Memory B cell (primary cell): Measurements from ENCODE around the gene GIPC2.

Experiments
- ATAC-seq: fragments of 150-1000 bp; cut with Tn5 transposase; 2 replicates; pipeline ENCODE4 v1.10.0; 2021; ENCODE audit warnings: low read depth, mild to moderate bottlenecking, moderate library complexity
- DNase-seq, 2 donors: peaks; one replicate each; pipeline ENCODE4 v3.0.0; 2022; ENCODE audit warnings: low spot score in 2 of 2
- H3K27ac Mint-ChIP-seq: one replicate; pipeline ENCODE4 v1.8.0; 2022; ENCODE audit warnings: mild to moderate bottlenecking, moderate library complexity, mixed read lengths
- H3K27me3 Mint-ChIP-seq: one replicate; pipeline ENCODE4 v1.8.0; 2022; ENCODE audit warnings: mixed read lengths
- H3K36me3 Mint-ChIP-seq: one replicate; pipeline ENCODE4 v1.8.0; 2022; ENCODE audit warnings: mild to moderate bottlenecking, mixed read lengths
- H3K4me1 Mint-ChIP-seq: one replicate; pipeline ENCODE4 v1.8.0; 2022; ENCODE audit warnings: mixed read lengths
- H3K4me3 Mint-ChIP-seq: one replicate; pipeline ENCODE4 v1.8.0; 2022; ENCODE audit warnings: mild to moderate bottlenecking, moderate library complexity, mixed read lengths
- H3K9me3 Mint-ChIP-seq: one replicate; pipeline ENCODE4 v1.8.0; 2022; ENCODE audit warnings: mixed read lengths

Gene GIPC2

GRCh38 chr1:78088015-78088414 lies 42.2 kb downstream of the GIPC2 start:
- Mint-ChIP-seq H3K4me1 (peaks cover 2% of the 10 kb centered on the region), H3K36me3 (peaks cover 12% of the 10 kb centered on the region), H3K27ac (no peak overlapping the region), H3K9me3 (peaks cover 18% of the 10 kb centered on the region), H3K27me3 (peaks cover 11% of the 10 kb centered on the region), H3K4me3 (no peak overlapping the region)
- no peak for ATAC-seq
- DNase-seq: no peak

- Mint-ChIP-seq H3K27ac (no peak overlapping the region), H3K27me3 (peaks cover 11% of the 10 kb centered on the region), H3K36me3 (peaks cover 12% of the 10 kb centered on the region), H3K4me1 (peaks cover 2% of the 10 kb centered on the region), H3K4me3 (no peak overlapping the region), H3K9me3 (peaks cover 18% of the 10 kb centered on the region)
- DNase-seq (no peak), ATAC-seq (no peak)
Measured at GRCh38 chr1:78088486-78088885, 42.7 kb downstream of the GIPC2 start.

GRCh38 chr1:78089010-78089409 lies 43.2 kb downstream of the GIPC2 start:
- H3K27me3 Mint-ChIP-seq: peaks cover 11% of the 10 kb centered on the region
- peaks cover 18% of the 10 kb centered on the region for H3K9me3 Mint-ChIP-seq
- no peak overlapping the region for H3K27ac Mint-ChIP-seq
- H3K4me1 Mint-ChIP-seq: peaks cover 2% of the 10 kb centered on the region
- H3K4me3 Mint-ChIP-seq: no peak overlapping the region
- ATAC-seq (no peak), DNase-seq (no peak)
- peaks cover 12% of the 10 kb centered on the region for H3K36me3 Mint-ChIP-seq

GRCh38 chr1:78090472-78091133 lies 44.8 kb downstream of the GIPC2 start:
- peaks cover 10% of the 10 kb centered on the region for H3K36me3 Mint-ChIP-seq
- ATAC-seq (no peak), DNase-seq (no peak)
- H3K4me1 Mint-ChIP-seq: no peaks in the 10 kb centered on the region
- no peak overlapping the region for H3K27ac Mint-ChIP-seq
- peaks cover 14% of the 10 kb centered on the region for H3K9me3 Mint-ChIP-seq
- no peak overlapping the region for H3K4me3 Mint-ChIP-seq
- H3K27me3 Mint-ChIP-seq: peaks cover 11% of the 10 kb centered on the region

GRCh38 chr1:78091215-78091813 lies 45.5 kb downstream of the GIPC2 start:
- DNase-seq (no peak), ATAC-seq (no peak)
- Mint-ChIP-seq H3K4me3 (no peak overlapping the region), H3K36me3 (peaks cover 5% of the 10 kb centered on the region), H3K27ac (no peak overlapping the region), H3K9me3 (peaks cover 7% of the 10 kb centered on the region), H3K4me1 (no peaks in the 10 kb centered on the region), H3K27me3 (peaks cover 8% of the 10 kb centered on the region)

GRCh38 chr1:78091886-78092285 lies 46.1 kb downstream of the GIPC2 start:
- no peak for DNase-seq
- no peak for ATAC-seq
- H3K27ac Mint-ChIP-seq: no peak overlapping the region
- peaks cover 2% of the 10 kb centered on the region for H3K9me3 Mint-ChIP-seq
- peaks cover 8% of the 10 kb centered on the region for H3K27me3 Mint-ChIP-seq
- no peak overlapping the region for H3K4me3 Mint-ChIP-seq
- H3K36me3 Mint-ChIP-seq: peaks cover under 1% of the 10 kb centered on the region
- H3K4me1 Mint-ChIP-seq: no peaks in the 10 kb centered on the region

GRCh38 chr1:78092643-78093042 lies 46.9 kb downstream of the GIPC2 start:
- no peak for DNase-seq
- Mint-ChIP-seq H3K27me3 (peaks cover 8% of the 10 kb centered on the region), H3K9me3 (no peaks in the 10 kb centered on the region)

GRCh38 chr1:78093560-78093959 lies 47.8 kb downstream of the GIPC2 start:
- no peak for DNase-seq
- Mint-ChIP-seq H3K9me3 (no peaks in the 10 kb centered on the region), H3K27me3 (peaks cover 10% of the 10 kb centered on the region), H3K4me1 (no peaks in the 10 kb centered on the region), H3K36me3 (no peaks in the 10 kb centered on the region), H3K27ac (no peak overlapping the region), H3K4me3 (no peak overlapping the region)
- ATAC-seq: no peak

More at GRCh38 chr1:78092643-78093042, 46.9 kb downstream of the GIPC2 start:
- Mint-ChIP-seq H3K4me3 (no peak overlapping the region), H3K4me1 (no peaks in the 10 kb centered on the region), H3K27ac (no peak overlapping the region), H3K36me3 (no peaks in the 10 kb centered on the region)
- ATAC-seq: no peak

GRCh38 chr1:78094639-78095038 lies 48.9 kb downstream of the GIPC2 start:
- ATAC-seq: no peak
- Mint-ChIP-seq H3K4me3 (no peak overlapping the region), H3K9me3 (no peaks in the 10 kb centered on the region), H3K27me3 (peaks cover 12% of the 10 kb centered on the region), H3K36me3 (no peaks in the 10 kb centered on the region), H3K4me1 (no peaks in the 10 kb centered on the region), H3K27ac (no peak overlapping the region)
- no peak for DNase-seq

- no peaks in the 10 kb centered on the region for H3K9me3 Mint-ChIP-seq
- ATAC-seq (no peak), DNase-seq (no peak)
- no peaks in the 10 kb centered on the region for H3K36me3 Mint-ChIP-seq
- no peaks in the 10 kb centered on the region for H3K4me1 Mint-ChIP-seq
- H3K4me3 Mint-ChIP-seq: no peak overlapping the region
- H3K27ac Mint-ChIP-seq: no peak overlapping the region
- peaks cover 15% of the 10 kb centered on the region for H3K27me3 Mint-ChIP-seq
Measured at GRCh38 chr1:78095593-78095992, 49.8 kb downstream of the GIPC2 start.

- no peaks in the 10 kb centered on the region for H3K4me1 Mint-ChIP-seq
- no peak overlapping the region for H3K27ac Mint-ChIP-seq
- no peak for DNase-seq
Measured at GRCh38 chr1:78096017-78096416, 50.3 kb downstream of the GIPC2 start.

GRCh38 chr1:78096976-78097375 lies 51.2 kb downstream of the GIPC2 start:
- no peaks in the 10 kb centered on the region for H3K4me1 Mint-ChIP-seq
- H3K27ac Mint-ChIP-seq: no peak overlapping the region
- no peaks in the 10 kb centered on the region for H3K36me3 Mint-ChIP-seq
- H3K9me3 Mint-ChIP-seq: no peaks in the 10 kb centered on the region
- DNase-seq: no peak
- peaks cover 12% of the 10 kb centered on the region for H3K27me3 Mint-ChIP-seq
- no peak for ATAC-seq
- no peak overlapping the region for H3K4me3 Mint-ChIP-seq

More at GRCh38 chr1:78096017-78096416, 50.3 kb downstream of the GIPC2 start:
- no peak overlapping the region for H3K4me3 Mint-ChIP-seq
- no peaks in the 10 kb centered on the region for H3K9me3 Mint-ChIP-seq
- peaks cover 14% of the 10 kb centered on the region for H3K27me3 Mint-ChIP-seq
- no peak for ATAC-seq
- no peaks in the 10 kb centered on the region for H3K36me3 Mint-ChIP-seq

- ATAC-seq: no peak
- Mint-ChIP-seq H3K4me1 (no peaks in the 10 kb centered on the region), H3K9me3 (no peaks in the 10 kb centered on the region), H3K36me3 (no peaks in the 10 kb centered on the region), H3K27ac (no peak overlapping the region), H3K27me3 (peaks cover 15% of the 10 kb centered on the region), H3K4me3 (no peak overlapping the region)
- no peak for DNase-seq
Measured at GRCh38 chr1:78101051-78101450, 55.3 kb downstream of the GIPC2 start.

- Mint-ChIP-seq H3K4me3 (no peak overlapping the region), H3K36me3 (no peaks in the 10 kb centered on the region), H3K9me3 (no peaks in the 10 kb centered on the region), H3K4me1 (no peaks in the 10 kb centered on the region), H3K27me3 (peaks cover 15% of the 10 kb centered on the region), H3K27ac (no peak overlapping the region)
- DNase-seq (no peak), ATAC-seq (no peak)
Measured at GRCh38 chr1:78101514-78101913, 55.7 kb downstream of the GIPC2 start.

GRCh38 chr1:78102082-78102481 lies 56.3 kb downstream of the GIPC2 start:
- Mint-ChIP-seq H3K9me3 (no peaks in the 10 kb centered on the region), H3K4me1 (no peaks in the 10 kb centered on the region), H3K27me3 (peaks cover 16% of the 10 kb centered on the region), H3K27ac (no peak overlapping the region), H3K4me3 (no peak overlapping the region), H3K36me3 (no peaks in the 10 kb centered on the region)
- no peak for DNase-seq
- no peak for ATAC-seq
